ENCODE results near the gene UNK. TPM values are rescaled to one million over a fixed set of nuclear protein-coding genes. Genes with fewer than 3 reads are reported as not detected.

UNK gene
- total RNA-seq, 2 experiments from 2014 or later = 41.5 to 67.6 TPM

DNA sequence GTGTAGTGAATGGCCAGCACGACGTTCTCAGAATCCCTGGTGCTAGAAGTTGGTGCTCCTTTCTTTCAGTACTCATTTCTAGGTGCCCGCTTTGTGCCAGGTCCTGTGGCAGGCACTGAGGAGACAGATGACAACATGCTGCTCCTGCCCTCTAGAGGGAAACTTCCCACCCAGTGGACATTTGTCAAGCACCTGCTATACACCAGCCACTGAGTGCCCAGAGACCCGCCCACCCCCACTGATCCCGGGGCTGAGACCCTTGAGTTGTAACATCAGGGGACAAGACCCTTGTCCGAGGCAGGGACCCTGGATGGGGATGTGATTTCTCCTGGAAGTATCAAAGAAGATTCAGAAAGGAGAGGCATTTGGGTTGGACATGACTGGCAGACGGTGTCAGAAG lies 34.5 kb downstream of the UNK start:
- no peaks in the 10 kb centered on the region for H3K9me2 ChIP-seq (ENCODE audit: insufficient read depth, low read length)
- intact Hi-C loops (cut with micrococcal nuclease; ENCODE audit: unreplicated experiment) = no loop called here
- no peaks in the 10 kb centered on the region for H3K79me2 ChIP-seq (ENCODE audit: insufficient read depth, low read depth, low read length)
- no peak for DNase-seq (ENCODE audit: low spot score)
- H3K4me1 ChIP-seq (ENCODE audit: insufficient read depth, low read length, poor library complexity, severe bottlenecking) = peaks cover 6% of the 10 kb centered on the region
- no peaks in the 10 kb centered on the region for H4K20me1 ChIP-seq (ENCODE audit: insufficient read depth, low read length)
- H3K4me3 ChIP-seq (ENCODE audit: low read depth, low read length, poor library complexity, severe bottlenecking) = no peak overlapping the region
- H3K27ac ChIP-seq (ENCODE audit: low read depth, low read length, poor library complexity, severe bottlenecking) = no peak overlapping the region
- ChIA-PET CTCF (ENCODE audit: unreplicated experiment) (no interaction called here), POLR2A (no interaction called here)
- no peak overlapping the region for H3K4me2 ChIP-seq (ENCODE audit: low read length)
- H2AFZ ChIP-seq (ENCODE audit: low read length) = no peak overlapping the region
- no peaks in the 10 kb centered on the region for H3K9me3 ChIP-seq (ENCODE audit: low read length)
- BruUV-seq (replicated peaks) = no TSS peak
- H3K36me3 ChIP-seq (ENCODE audit: insufficient read depth, low read length) = peaks cover 95% of the 10 kb centered on the region
- TF ChIP-seq EZH2phosphoT487 (IDR thresholded peaks at IDR 0.05; ENCODE audit: borderline replicate concordance, low read depth, low read length) = no peak
- TF ChIP-seq, protein P1, sequence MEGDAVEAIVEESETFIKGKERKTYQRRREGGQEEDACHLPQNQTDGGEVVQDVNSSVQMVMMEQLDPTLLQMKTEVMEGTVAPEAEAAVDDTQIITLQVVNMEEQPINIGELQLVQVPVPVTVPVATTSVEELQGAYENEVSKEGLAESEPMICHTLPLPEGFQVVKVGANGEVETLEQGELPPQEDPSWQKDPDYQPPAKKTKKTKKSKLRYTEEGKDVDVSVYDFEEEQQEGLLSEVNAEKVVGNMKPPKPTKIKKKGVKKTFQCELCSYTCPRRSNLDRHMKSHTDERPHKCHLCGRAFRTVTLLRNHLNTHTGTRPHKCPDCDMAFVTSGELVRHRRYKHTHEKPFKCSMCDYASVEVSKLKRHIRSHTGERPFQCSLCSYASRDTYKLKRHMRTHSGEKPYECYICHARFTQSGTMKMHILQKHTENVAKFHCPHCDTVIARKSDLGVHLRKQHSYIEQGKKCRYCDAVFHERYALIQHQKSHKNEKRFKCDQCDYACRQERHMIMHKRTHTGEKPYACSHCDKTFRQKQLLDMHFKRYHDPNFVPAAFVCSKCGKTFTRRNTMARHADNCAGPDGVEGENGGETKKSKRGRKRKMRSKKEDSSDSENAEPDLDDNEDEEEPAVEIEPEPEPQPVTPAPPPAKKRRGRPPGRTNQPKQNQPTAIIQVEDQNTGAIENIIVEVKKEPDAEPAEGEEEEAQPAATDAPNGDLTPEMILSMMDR (conservative IDR thresholded peaks at IDR 0.05; ENCODE audit: low read length) = no peak

DNA sequence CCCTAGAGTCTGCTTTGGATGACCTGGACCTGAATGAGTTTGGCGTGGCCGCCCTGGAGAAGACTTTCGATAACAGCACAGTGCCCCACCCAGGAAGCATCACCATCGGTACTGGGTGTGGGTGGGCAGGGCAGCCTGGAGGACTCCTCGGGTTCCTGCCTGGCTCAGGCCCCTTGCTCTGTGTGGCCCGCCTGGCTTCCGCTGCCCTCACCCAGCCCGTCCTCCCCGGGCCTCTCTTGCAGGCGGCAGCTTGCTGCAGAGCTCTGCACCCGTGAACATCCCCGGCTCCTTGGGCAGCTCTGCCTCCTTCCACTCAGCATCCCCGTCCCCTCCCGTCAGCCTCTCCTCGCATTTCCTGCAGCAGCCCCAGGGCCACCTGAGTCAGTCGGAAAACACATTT lies 35.1 kb downstream of the UNK start:
- CTCF ChIA-PET (ENCODE audit: unreplicated experiment) = no interaction called here
- H2AFZ ChIP-seq (ENCODE audit: low read length) = no peak overlapping the region
- H3K79me2 ChIP-seq (ENCODE audit: insufficient read depth, low read depth, low read length) = no peaks in the 10 kb centered on the region
- no peaks in the 10 kb centered on the region for H3K9me3 ChIP-seq (ENCODE audit: low read length)
- no peak for TF ChIP-seq EZH2phosphoT487 (IDR thresholded peaks at IDR 0.05; ENCODE audit: borderline replicate concordance, low read depth, low read length)
- TF ChIP-seq, protein P1 (conservative IDR thresholded peaks at IDR 0.05; ENCODE audit: low read length) = no peak
- H3K4me1 ChIP-seq (ENCODE audit: insufficient read depth, low read length, poor library complexity, severe bottlenecking) = peaks cover 6% of the 10 kb centered on the region
- no peaks in the 10 kb centered on the region for H4K20me1 ChIP-seq (ENCODE audit: insufficient read depth, low read length)
- no peak overlapping the region for H3K4me2 ChIP-seq (ENCODE audit: low read length)
- H3K9me2 ChIP-seq (ENCODE audit: insufficient read depth, low read length) = no peaks in the 10 kb centered on the region
- H3K4me3 ChIP-seq (ENCODE audit: low read depth, low read length, poor library complexity, severe bottlenecking) = no peak overlapping the region
- no TSS peak for BruUV-seq (replicated peaks)
- H3K27ac ChIP-seq (ENCODE audit: low read depth, low read length, poor library complexity, severe bottlenecking) = no peak overlapping the region
- no peak for DNase-seq (ENCODE audit: low spot score)
- intact Hi-C loops (cut with micrococcal nuclease; ENCODE audit: unreplicated experiment) = no loop called here
- POLR2A ChIA-PET = no interaction called here
- H3K36me3 ChIP-seq (ENCODE audit: insufficient read depth, low read length) = peaks cover 91% of the 10 kb centered on the region

DNA sequence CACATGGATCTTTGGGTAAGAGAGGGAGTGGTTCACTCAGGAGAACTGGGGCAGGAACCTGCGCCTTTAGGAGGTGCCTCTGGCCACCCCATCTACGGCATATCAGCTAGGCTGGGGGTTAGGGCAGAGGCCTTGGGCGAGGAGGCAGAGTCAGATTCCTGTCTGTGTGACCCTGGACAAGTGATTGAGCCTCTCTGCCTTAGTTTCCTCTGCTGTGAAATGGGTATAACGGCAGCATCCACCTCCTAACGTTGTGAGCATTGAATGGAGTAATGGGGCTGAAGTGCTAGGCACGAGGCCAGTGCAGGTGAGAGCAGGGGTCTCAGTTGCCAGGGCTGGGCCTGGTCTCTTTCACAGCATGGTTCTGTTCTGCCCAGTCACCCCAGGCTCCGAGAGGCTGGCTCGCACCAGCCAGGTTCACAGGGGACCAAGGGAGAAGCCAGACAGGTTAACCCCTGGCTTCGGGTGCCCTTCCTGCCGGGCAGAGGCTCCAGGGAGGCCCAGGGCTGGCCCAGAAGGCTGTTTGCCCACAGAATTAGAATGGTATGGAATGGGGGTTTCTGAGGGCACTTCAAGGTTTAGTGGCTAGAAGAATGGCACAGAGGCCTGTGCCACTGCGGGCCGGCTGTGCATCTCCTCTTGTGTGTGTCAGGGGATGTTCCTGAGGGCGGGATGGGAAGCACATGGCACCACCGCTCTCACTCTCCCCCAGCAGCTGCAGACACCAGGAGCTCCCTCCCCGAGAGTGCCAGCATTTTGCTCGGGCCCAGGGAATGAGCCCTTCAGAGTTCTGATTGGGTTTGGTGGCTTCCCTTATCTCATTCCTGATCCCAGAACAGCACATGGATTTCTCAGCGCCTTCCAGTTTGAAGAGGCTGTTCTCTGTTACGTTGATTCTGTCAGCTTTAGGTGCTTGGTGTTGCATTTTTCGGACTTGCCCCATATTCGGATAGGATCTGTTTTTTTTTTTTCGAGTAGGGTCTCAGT lies 35.8 kb downstream of the UNK start:
- no peaks in the 10 kb centered on the region for H3K9me3 ChIP-seq (ENCODE audit: low read length)
- ChIA-PET CTCF (ENCODE audit: unreplicated experiment) (no interaction called here), POLR2A (interaction anchor here (0.7 to 1.2 kb wide), 4 partner anchors 26 to 109 kb away, joined by 3 to 4 read pairs (median 3); no protein-coding TSS in a partner anchor)
- intact Hi-C loops (cut with micrococcal nuclease; ENCODE audit: unreplicated experiment) = no loop called here
- H3K36me3 ChIP-seq (ENCODE audit: insufficient read depth, low read length) = peaks cover 84% of the 10 kb centered on the region
- H3K4me1 ChIP-seq (ENCODE audit: insufficient read depth, low read length, poor library complexity, severe bottlenecking) = peaks cover 6% of the 10 kb centered on the region
- TF ChIP-seq, protein P1 (conservative IDR thresholded peaks at IDR 0.05; ENCODE audit: low read length) = no peak
- no peak for TF ChIP-seq EZH2phosphoT487 (IDR thresholded peaks at IDR 0.05; ENCODE audit: borderline replicate concordance, low read depth, low read length)
- H2AFZ ChIP-seq (ENCODE audit: low read length) = no peak overlapping the region
- H4K20me1 ChIP-seq (ENCODE audit: insufficient read depth, low read length) = no peaks in the 10 kb centered on the region
- no TSS peak for BruUV-seq (replicated peaks)
- no peak overlapping the region for H3K4me3 ChIP-seq (ENCODE audit: low read depth, low read length, poor library complexity, severe bottlenecking)
- H3K27ac ChIP-seq (ENCODE audit: low read depth, low read length, poor library complexity, severe bottlenecking) = no peak overlapping the region
- no peak overlapping the region for H3K4me2 ChIP-seq (ENCODE audit: low read length)
- no peaks in the 10 kb centered on the region for H3K79me2 ChIP-seq (ENCODE audit: insufficient read depth, low read depth, low read length)
- no peak for DNase-seq (ENCODE audit: low spot score)
- no peaks in the 10 kb centered on the region for H3K9me2 ChIP-seq (ENCODE audit: insufficient read depth, low read length)

All from OCI-LY7 (cell line).